Right forelimb (tissue), 1 donor: ENCODE measurements around the gene FAM120A.

Experiments
- DNase-seq: peaks from one replicate; pipeline ENCODE4 v3.0.0-alpha.2; 2018

The FAM120A gene

GRCh38 chr9:93597871-93598646, 146.6 kb downstream of the FAM120A start:
- DNase-seq: no peak

- no peak for DNase-seq
Observed at GRCh38 chr9:93598647-93599241, 147.3 kb downstream of the FAM120A start.

GRCh38 chr9:93599571-93600403, 148.3 kb downstream of the FAM120A start:
- no peak for DNase-seq

GRCh38 chr9:93600504-93600903, 149.0 kb downstream of the FAM120A start:
- no peak for DNase-seq

- no peak for DNase-seq
Observed at GRCh38 chr9:93601063-93601462, 149.6 kb downstream of the FAM120A start.

GRCh38 chr9:93601666-93602065, 150.2 kb downstream of the FAM120A start:
- DNase-seq: no peak

GRCh38 chr9:93603011-93603410, 151.5 kb downstream of the FAM120A start:
- no peak for DNase-seq

- DNase-seq: no peak
Observed at GRCh38 chr9:93603906-93604326, 152.4 kb downstream of the FAM120A start.

GRCh38 chr9:93606187-93606586, 154.7 kb downstream of the FAM120A start:
- DNase-seq: no peak

- no peak for DNase-seq
Observed at GRCh38 chr9:93610206-93610605, 158.7 kb downstream of the FAM120A start.

- DNase-seq: no peak
Observed at GRCh38 chr9:93612052-93612795, 160.7 kb downstream of the FAM120A start.

- no peak for DNase-seq
Observed at GRCh38 chr9:93612796-93613154, 161.3 kb downstream of the FAM120A start.

GRCh38 chr9:93613174-93613573, 161.7 kb downstream of the FAM120A start:
- DNase-seq: no peak

- DNase-seq: no peak
Observed at GRCh38 chr9:93613791-93614190, 162.3 kb downstream of the FAM120A start.

GRCh38 chr9:93614830-93615468, 163.5 kb downstream of the FAM120A start:
- DNase-seq: no peak
